Activated CD8-positive, alpha-beta memory T cell treated with anti-CD3 and anti-CD28 coated beads, Interleukin-2, amount 50 U/mL, for 4 hours (primary cell): ENCODE measurements around the gene C1QTNF8.
"Not testable (repeated sequence)": the region's sequence is repeated elsewhere in the genome, so short reads cannot be mapped to it uniquely, and the experiment has no call there.

Experiments
- DNase-seq: peaks from one replicate; pipeline ENCODE4 v3.0.0-alpha.2; 2020

The C1QTNF8 gene

GRCh38 chr16:1107141-1107540 lies 11.1 kb upstream of the C1QTNF8 start:
- DNase-seq = no peak

- DNase-seq = no peak
Measured at GRCh38 chr16:1106659-1107058, 10.6 kb upstream of the C1QTNF8 start.

GRCh38 chr16:1105888-1106620 lies 10.0 kb upstream of the C1QTNF8 start:
- peak; percentile 44 for DNase-seq

GRCh38 chr16:1103636-1103980 lies 7.6 kb upstream of the C1QTNF8 start:
- DNase-seq = no peak

- DNase-seq = peak; percentile 75
Measured at GRCh38 chr16:1102921-1103635, 7.0 kb upstream of the C1QTNF8 start.

- DNase-seq = no peak
Measured at GRCh38 chr16:1102333-1102700, 6.3 kb upstream of the C1QTNF8 start.

- DNase-seq = no peak
Measured at GRCh38 chr16:1101573-1102332, 5.7 kb upstream of the C1QTNF8 start.

- DNase-seq = no peak
Measured at GRCh38 chr16:1101133-1101532, 5.1 kb upstream of the C1QTNF8 start.

- no peak for DNase-seq
Measured at GRCh38 chr16:1100084-1100800, 4.2 kb upstream of the C1QTNF8 start.

- DNase-seq = no peak
Measured at GRCh38 chr16:1099189-1100083, 3.4 kb upstream of the C1QTNF8 start.

- no peak for DNase-seq
Measured at GRCh38 chr16:1098266-1098991, 2.4 kb upstream of the C1QTNF8 start.

GRCh38 chr16:1097800-1098199 lies 1.8 kb upstream of the C1QTNF8 start:
- no peak for DNase-seq

GRCh38 chr16:1097156-1097555 lies 1.1 kb upstream of the C1QTNF8 start:
- no peak for DNase-seq

GRCh38 chr16:1095450-1096168 lies 435 bp downstream of the C1QTNF8 start:
- no peak for DNase-seq

- no peak for DNase-seq
Measured at GRCh38 chr16:1094601-1095449, 1.2 kb downstream of the C1QTNF8 start.

GRCh38 chr16:1094124-1094479 lies 1.9 kb downstream of the C1QTNF8 start:
- DNase-seq = no peak

GRCh38 chr16:1093284-1094123 lies 2.5 kb downstream of the C1QTNF8 start:
- no peak for DNase-seq

- DNase-seq = not testable (repeated sequence)
Measured at GRCh38 chr16:1092685-1093283, 3.3 kb downstream of the C1QTNF8 start.
